ENCODE results near the gene POLK. TPM values are rescaled to one million over a fixed set of nuclear protein-coding genes. Genes with fewer than 3 reads are reported as not detected.

POLK gene
- total and polyA plus RNA-seq, 2 of the 4 experiments (the other 2 are of a cell fraction), result 10.4 to 24.4 TPM

GRCh38 chr5:75522542-75522941, 10.9 kb downstream of the POLK start:
- no peaks in the 10 kb centered on the region for H3K27me3 ChIP-seq (ENCODE audit: control insufficient read depth, insufficient read depth, low read length)
- H4K5ac ChIP-seq (ENCODE audit: low read depth, low read length), result no peak overlapping the region
- no peak overlapping the region for H2BK15ac ChIP-seq (ENCODE audit: low read depth, low read length)
- no peak for TF ChIP-seq RCOR1 (IDR thresholded peaks at IDR 0.05; ENCODE audit: insufficient replicate concordance, low read length)
- TF ChIP-seq CEBPB (IDR thresholded peaks at IDR 0.05; ENCODE audit: low read depth, low read length), result peak; percentile 88
- TF ChIP-seq CHD1 (IDR thresholded peaks at IDR 0.05; ENCODE audit: low read depth, low read length), result no peak
- no peak for TF ChIP-seq ELK1 (IDR thresholded peaks at IDR 0.05; ENCODE audit: borderline replicate concordance, low read depth, low read length)
- H2BK5ac ChIP-seq (ENCODE audit: low read depth, low read length, poor library complexity, severe bottlenecking), result no peak overlapping the region
- H3K23ac ChIP-seq (ENCODE audit: low read depth, low read length), result no peak overlapping the region
- peaks cover 2% of the 10 kb centered on the region for H3K36me3 ChIP-seq (ENCODE audit: control insufficient read depth, insufficient read depth, low read length)
- no peak overlapping the region for H2AFZ ChIP-seq (replicated peaks; ENCODE audit: low read length, poor library complexity)
- POLR2A ChIA-PET (ENCODE audit: unreplicated experiment), result interaction anchor here (0.6 kb wide), 1 partner anchor 44 kb away, joined by 3 read pairs; no protein-coding TSS in a partner anchor
- no peak overlapping the region for H3K4me3 ChIP-seq (ENCODE audit: insufficient read depth, low read depth, low read length)
- peaks cover 4% of the 10 kb centered on the region for H4K20me1 ChIP-seq (ENCODE audit: insufficient read depth, low read length)
- no peak overlapping the region for H3K27ac ChIP-seq (ENCODE audit: insufficient read depth, low read length)
- no peak overlapping the region for H3K56ac ChIP-seq (ENCODE audit: extremely low read depth, insufficient read depth, low read length)
- H3K79me1 ChIP-seq (ENCODE audit: low read depth in 1 of 2, low read length in 2 of 2), result peaks cover 21 to 36% of the 10 kb centered on the region in 2 experiments
- peak; percentile 10 for DNase-seq
- H3K9me1 ChIP-seq (ENCODE audit: insufficient read depth, low read length), result no peaks in the 10 kb centered on the region; the same call in 1 of the 2 replicates
- WGBS, 2 experiments (ENCODE audit: extremely low coverage in 2 of 2, insufficient read length in 1 of 2), result no CpG with 5 or more reads among the region's 1 CpG
- H3K4me2 ChIP-seq (ENCODE audit: low read depth, low read length), result no peak overlapping the region
- in situ Hi-C loops (cut with MboI; ENCODE audit: low sequenced_read_pairs) (no loop called here), intact Hi-C loops (cut with micrococcal nuclease) (no loop called here), dilution Hi-C loops (cut with HindIII; ENCODE audit: low sequenced_read_pairs, unreplicated experiment) (no loop called here)
- BruUV-seq (replicated peaks), result no TSS peak
- no peak overlapping the region for H2AK5ac ChIP-seq (ENCODE audit: low read depth, low read length)
- no peak overlapping the region for H3K9ac ChIP-seq (ENCODE audit: low read depth, low read length)
- H2BK20ac ChIP-seq (ENCODE audit: low read depth, low read length), result no peak overlapping the region
- H3K14ac ChIP-seq (replicated peaks; ENCODE audit: low read depth, low read length), result no peak overlapping the region
- H2BK120ac ChIP-seq (ENCODE audit: low read depth, low read length), result no peak overlapping the region
- no peak overlapping the region for H4K8ac ChIP-seq (ENCODE audit: low read depth in 2 of 2, low read length in 2 of 2)
- no peak overlapping the region for H3K18ac ChIP-seq (ENCODE audit: low read depth, low read length)
- H3K9me3 ChIP-seq (ENCODE audit: control insufficient read depth, insufficient read depth, low read length), result peaks cover 5% of the 10 kb centered on the region; the same call in 1 of the 2 replicates
- H4K91ac ChIP-seq (ENCODE audit: insufficient read depth, low read depth, low read length), result no peak overlapping the region
- CTCF ChIA-PET, result interaction anchor here (0.6 kb wide), 1 partner anchor 19 kb away, joined by 3 read pairs; no protein-coding TSS in a partner anchor
- no peaks in the 10 kb centered on the region for H3K4me1 ChIP-seq (ENCODE audit: control insufficient read depth, insufficient read depth, low read length)
- H3K4ac ChIP-seq (ENCODE audit: low read depth, low read length), result no peak overlapping the region
- no peak overlapping the region for H2AK9ac ChIP-seq (replicated peaks; ENCODE audit: low read depth, low read length, poor library complexity)
- no peak for ATAC-seq (ENCODE audit: low read depth)
